Activated CD4-positive, alpha-beta T cell treated with anti-CD3 and anti-CD28 coated beads, Interleukin-2, amount 50 U/mL, for 24 hours (primary cell): Measurements from ENCODE around the gene USP22.
"Not testable (repeated sequence)": the region's sequence is repeated elsewhere in the genome, so short reads cannot be mapped to it uniquely, and the experiment has no call there.

Experiments used
- DNase-seq, 2 donors: peaks; one replicate each; pipeline ENCODE4 v3.0.0-alpha.2; 2020; ENCODE audit warnings: low read depth in 1 of 2, low spot score in 1 of 2

The USP22 gene

DNA sequence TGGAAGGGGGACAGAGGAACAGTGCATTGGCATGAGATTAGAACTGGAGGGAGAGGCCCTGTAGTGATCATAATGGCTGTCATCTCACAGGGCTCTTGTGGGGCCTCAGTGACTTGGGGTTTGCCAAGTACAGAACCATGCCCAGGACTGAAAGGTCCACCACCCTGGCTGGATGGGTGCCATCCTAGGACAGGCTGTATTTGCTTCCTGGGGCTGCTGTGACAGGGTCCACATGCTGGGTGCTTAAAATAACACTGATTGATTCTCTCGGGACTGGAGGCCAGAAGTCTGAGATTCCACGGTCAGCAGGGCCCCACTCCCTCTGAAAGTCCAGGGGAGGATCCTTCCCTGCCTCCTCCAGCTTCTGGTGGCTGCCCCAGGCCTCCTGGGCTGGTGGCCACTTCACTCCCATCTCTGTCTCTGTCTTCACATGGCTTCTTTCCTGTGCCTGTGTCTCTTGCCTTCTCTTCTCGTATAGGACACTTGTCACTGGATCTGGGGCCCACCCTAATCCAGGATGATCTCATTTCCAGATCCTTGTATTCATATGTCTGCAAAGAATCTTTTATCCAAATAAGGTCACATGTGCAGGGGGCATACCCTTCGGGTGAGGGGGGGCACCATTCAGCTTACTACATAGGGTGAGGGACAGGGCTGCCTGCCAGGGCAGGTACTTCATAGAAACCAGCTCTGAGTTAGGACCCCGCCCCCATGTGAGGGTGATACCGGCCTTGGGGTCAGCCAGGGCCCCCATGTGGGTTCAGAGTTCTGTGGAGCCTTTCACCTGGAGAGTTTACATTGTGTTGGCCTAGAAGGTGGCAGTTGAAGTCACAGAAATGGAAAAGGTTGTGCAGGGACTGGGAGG is 52.6 kb downstream of the USP22 start:
- DNase-seq = no peak

DNA sequence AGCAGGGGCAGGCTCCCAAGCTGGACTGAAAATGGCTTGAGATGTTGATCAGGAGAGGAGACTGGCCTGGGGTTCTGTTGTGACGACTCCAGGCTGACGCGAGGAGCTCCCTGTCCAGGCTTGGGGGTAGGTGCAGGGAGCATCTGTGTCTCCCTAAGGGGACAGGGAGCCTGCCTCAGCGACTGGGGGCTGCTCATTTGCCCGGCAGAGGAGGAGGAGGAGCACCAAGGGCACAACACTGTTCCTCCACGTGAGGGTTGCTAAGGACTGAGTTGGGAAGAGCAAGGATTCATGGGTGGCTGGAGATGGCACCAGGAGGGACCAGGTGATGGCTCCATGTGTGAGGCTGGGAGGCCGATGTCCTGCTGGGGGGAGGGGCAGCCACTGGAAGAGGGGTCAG is 53.3 kb downstream of the USP22 start:
- no peak for DNase-seq

DNA sequence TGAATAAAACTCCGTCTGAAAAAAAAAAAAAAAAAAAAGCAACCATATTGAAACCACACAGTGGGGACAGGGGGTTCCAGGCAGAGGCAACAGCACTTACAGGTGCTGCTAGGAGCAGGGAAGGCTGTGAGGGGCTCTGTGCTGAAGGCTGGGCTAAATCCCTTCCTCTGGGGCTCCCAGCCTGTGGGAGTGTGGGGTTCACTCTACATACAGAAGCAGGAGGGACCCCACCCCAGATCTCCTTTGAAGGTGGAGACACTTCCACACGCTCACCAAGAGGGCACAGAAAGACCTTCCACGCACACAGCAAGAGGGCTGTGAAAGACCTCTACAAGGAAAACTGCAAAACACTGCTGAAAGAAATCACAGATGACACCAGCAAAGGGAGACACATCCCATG is 53.9 kb downstream of the USP22 start:
- DNase-seq = no peak

DNA sequence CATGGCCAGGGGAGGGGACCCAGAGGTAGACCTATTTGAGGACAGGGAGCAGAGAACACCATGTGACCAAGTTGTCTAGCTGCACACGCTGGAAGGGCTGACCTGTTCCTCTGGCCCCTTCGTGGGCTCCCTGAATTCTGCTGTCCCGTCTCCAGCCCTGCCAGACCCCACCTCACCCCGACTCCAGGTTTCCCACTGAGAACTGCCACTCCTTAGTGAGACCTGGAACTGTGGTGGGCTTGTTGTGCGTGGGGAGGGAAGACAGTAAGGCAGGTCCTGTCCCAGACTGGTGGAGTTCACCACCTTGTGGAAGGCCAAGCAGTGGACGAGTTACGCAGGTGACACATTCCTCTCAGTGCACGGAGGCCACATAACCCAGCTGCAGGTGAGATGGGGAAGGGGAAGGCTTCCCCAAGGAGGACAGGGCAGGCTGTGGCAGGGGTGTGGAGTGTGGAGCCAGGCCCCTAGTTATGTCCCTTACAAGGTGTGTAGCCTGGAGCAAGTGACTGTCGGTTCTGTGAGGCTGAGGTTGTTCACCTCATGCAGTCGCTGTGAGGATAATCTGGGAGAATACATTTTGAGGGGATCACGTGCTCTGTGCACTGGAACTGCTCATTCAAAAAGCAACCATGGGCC is 54.7 kb downstream of the USP22 start:
- no peak for DNase-seq

DNA sequence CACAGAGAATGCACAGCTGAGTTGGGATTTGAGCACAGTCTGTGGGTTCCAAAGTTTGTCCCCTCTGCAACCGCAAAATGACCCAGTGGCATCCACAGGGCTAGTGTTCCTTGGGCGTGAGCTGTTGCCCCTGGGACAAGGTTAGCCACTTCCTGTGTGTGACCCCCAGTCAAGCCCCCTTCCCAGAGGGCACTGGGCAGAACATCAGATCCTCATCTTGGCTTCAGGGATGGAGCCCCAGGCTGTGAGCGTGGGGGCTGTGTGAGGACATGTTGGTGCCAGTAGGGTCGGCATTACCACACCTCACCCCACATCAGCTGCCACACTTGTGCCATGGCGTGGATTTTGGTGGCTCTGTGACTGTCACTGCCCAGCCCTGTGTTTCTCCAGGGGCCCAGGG is 55.3 kb downstream of the USP22 start:
- no peak for DNase-seq

DNA sequence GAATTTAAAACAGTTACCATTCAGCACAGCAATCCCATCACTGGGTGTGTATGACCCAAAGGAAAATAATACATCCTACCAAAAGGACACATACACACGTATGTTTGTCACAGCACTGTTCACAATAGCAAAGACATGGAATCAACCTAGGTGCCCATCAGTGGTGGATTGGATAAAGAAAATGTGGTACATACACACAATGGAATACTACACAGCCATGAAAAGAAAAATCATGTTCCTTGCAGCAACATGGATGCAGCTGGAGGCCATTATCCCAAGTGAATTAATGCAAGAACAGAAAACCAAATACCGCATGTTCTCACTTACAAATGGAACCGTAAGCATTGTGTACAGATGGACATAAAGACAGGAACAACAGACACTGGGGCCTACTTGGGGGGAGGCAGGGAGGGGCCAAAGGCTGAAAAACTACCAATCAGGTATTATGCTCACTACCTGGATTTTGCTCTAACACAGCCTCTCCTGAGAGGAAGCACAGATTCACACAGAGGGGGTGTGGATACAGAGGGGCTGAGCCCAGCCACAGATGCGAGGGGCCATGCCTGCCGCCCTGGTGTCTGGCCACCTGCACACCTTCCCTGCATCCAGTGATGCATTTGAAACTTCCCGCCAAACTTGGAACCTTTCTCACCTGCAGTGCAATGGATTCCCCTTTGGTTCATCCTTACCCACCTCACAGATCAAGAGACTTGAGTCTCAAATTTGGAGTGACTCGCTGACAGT is 55.9 kb downstream of the USP22 start:
- no peak for DNase-seq

DNA sequence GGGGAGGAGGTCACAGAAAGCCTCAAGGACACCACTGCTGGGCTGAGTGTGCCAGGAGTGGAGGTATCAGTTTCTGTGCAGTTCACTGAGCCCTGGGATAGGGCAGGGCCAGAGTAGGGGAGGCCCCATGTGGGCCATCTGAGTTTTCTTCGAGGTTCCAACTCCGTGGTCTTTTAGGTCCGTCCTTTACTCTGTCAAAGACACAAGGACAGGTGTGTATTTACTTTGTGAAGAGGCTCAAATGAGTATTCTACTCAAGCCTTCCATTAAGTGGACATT is 59.5 kb downstream of the USP22 start:
- no peak for DNase-seq

DNA sequence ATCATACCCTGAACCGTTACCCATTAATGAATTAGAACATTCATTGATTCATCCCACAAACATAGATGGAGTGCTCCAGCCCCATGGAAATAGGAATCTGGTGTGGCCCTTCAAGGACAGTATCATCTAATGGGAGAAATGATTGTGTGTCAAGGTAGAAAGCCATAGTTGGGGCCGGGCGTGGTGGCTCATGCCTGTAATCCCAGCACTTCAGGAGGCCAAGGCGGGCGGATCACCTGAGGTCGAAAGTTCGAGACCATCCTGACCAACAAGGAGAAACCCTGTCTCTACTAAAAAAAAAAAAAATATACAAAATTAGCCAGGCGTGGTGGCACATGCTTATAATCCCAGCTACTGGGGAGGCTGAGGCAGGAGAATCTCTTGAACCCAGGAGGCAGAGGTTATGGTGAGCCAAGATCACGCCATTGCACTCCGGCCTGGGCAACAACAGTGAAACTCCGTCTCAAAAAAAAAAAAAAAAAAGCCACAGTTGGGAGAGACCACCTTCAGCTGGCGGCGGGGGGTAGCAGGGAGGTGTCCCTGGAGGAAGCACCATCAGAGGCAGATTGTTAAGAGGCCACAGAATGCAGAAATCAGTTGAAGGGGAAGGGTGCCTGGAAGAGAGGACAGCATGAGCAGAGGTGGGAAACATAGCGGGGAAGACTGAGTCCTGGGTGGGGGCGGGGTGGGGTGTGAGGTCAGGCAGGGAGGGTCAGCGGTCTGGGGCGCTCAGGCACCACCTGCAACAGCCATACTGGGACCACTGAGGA is 60.0 kb downstream of the USP22 start:
- no peak for DNase-seq

DNA sequence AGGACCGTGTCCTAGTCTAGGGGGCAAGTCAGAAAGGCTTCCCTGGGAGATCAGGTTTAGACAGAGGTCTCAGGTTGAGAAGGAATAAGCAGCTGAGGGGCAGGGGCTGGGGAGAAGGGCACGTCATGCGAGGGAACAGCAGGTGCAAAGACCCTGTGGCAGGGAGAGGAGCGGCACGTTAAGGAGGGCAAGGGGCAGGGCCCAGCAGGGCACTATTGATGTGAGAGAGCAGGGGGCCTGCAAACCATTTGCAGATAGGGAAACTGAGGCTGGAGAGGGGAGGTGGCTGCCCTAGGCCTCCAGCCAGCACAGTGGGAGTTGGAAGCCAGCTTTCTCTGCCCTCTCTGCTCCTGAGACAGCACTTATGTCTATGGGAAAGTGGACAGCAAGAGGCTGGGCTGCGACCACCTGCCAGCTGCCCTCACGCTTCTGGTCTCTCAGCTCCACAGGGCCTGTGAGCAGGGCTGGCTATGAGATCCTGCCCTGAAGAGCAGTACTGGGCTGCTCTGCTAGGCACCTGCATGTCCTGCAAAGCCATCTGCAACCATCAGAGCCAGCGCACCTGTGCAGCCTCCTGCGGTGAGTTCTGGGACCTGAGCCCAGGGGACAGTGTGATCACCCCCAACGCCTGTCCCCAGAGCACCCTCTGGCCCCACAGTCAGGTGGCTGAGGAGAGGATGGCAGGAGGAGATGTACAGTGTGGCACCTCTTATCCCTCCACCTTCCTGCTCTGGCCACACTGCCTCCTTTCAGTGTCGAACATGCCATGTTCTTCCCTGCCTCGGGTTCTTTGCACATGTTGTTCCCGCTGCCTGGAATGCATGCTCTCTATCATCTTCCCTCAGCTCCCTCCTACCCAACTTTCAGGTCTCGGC is 61.5 kb downstream of the USP22 start:
- DNase-seq = no peak

DNA sequence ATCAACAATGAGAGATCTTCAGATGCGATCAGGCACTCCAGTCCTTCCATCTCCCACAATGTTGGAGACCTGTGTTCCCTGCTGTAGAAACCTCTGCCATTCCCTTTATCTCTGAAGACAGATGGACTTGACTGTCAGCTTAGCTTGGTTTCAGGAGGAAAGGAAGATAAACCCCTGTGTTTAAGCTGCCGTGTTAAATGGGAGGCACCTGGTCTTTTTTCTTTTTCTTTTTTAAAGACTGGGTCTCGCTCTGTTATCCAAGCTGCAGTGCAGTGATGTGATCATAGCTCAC is 63.1 kb downstream of the USP22 start:
- no peak for DNase-seq

DNA sequence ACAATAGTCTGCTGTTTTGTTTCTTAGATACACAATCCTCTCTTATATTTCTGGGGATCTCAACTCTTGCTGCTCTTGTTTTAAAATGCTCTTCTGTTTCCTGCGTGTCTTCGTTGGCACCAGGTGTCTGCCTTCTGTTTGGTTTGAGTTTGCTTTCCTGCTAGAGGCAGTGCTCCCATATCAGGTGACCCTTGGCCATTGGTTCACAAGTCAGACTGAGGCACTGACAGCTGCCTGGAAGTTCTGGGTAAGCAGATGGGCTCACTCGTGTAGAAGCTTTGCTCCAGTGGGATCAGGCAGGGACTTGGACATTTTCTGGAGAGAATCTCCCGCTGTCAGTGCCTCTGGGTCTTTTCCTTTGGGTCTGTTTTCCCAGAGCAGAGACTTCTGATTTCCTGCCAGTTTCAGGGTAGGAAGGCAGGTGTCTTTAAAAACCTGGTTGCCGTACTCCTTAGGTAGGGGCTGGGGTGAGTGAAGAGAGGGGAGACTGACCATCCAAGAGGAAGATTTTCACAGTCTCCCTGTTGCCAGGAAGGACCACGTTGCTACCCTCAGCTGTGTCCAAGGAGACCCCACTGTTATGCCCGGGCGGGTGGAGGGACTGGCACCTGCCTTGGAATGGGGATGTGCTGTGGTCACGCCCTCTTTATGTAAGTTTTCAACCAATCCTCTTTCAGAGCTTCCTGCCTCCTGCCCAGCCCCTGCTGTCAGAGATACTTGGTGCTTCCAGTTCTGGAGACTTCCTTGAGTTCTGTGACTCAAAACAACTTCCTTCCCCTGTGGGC is 63.6 kb downstream of the USP22 start:
- not testable (repeated sequence) for DNase-seq

DNA sequence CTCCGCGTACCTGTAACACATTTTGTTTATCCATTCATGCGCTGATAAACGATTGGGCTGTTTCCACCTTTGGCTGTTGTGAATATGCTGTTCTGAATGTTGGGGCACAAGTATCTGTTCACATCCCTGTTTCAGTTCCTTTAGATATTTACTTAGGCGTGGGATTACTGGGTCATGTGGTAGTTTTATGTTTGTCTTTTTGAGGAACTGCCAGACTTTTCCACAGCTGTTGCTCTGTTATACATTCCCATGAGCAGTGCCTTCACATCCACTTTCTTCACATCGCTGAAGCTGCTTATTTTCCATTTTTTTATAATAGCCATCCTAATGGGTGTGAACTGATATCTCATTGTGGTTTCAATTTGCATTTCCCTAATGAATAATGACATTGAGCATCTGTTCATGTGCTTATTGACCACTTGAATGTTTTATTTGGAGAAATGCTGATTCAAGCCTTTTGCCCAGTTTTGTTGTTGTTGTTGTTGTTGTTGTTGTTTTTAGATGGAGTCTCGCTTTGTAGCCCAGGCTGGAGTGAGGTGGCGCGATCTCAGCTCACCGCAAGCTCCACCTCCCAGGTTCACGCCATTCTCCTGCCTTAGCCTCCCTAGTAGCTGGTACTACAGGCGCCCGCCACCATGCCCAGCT is 65.1 kb downstream of the USP22 start:
- not testable (repeated sequence) for DNase-seq

DNA sequence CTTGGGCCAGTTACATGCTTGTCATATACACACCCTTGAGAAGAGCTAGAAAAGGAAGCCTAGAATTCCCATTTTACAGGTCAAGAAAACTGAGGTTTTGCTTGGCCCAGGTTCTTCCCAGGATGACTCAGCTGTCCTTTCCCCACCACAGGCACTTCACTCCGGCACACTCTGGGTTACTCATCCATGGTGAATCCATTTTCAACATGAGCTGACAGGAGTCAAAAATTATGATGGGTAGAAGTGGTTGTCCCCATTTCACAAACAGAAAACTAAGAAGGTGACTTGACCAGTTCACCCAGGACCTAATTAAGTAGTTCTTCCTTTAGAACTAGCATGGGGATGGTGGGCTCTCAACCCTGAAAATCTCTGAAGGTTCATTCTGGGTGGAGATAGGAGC is 67.2 kb downstream of the USP22 start:
- no peak for DNase-seq

DNA sequence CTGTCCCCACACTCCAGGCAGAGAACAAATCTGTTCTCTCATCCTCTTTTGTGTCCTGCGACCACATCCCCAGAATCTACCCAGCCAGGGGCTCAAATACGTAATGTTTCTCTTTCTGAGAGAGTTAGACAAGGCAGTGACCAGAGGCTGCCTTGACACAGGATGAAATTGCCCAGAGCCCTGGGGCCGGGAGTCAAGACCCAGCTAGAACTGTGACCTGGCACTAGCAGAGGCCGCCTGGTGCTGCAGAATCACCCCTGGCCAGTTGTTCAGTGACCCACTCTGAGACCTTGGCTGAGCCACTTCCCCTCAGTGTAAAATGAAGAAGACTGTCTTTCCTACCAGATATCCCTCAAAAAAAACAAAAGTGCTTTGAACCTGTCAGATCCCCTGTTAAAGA is 72.5 kb downstream of the USP22 start:
- DNase-seq = no peak

DNA sequence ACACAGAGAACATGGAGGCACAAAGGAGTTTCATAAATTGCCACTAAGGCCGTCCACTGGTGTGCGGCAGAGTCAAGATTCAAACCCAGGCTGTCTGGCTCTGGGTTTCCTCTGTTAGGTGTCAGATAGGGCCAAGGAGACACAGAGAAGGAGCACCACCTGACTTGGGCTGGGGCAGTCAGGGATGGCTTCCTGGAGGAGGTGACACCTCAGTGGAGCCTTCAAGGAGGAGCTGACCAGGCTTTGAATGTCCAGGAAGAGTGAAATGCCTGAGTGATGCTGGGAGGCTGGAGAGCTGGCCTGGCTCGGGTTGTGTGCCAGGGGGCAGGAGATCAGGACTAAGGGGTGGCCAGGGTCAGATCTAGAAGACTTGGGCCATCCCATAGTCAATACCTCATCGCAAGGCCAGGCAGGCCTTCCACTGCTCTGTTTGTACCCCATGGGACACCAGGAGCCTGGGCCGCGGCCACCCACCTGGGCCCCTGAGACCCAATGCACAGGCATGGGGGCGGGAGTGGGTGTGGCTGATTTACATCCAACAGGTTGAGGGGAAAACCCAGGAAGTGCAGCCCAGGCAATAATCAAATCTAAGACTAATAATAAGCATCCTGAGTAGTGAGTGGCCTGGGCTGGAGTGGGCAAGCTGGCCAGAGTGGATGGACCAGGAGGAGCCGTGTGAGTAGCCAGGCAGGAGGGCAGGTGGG is 73.7 kb downstream of the USP22 start:
- no peak for DNase-seq

DNA sequence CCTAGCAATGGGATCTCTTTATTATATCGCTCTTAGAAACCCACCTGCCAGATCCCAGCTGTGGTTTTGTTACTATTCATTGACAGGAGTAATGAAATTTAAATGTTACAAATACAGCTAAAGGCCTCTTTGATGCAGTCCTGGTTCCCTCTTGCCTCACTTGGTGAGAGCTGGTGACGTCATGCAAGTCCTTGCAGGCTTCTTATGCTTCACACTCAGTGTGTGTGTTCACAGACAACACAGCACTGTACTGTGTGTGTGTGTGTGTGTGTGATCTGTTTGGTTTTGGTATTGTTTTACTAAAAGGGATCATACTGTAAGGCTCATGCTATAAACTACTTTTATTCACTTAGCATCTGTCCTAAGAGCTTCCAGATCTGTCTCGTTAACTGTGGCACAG is 75.0 kb downstream of the USP22 start:
- no peak for DNase-seq

DNA sequence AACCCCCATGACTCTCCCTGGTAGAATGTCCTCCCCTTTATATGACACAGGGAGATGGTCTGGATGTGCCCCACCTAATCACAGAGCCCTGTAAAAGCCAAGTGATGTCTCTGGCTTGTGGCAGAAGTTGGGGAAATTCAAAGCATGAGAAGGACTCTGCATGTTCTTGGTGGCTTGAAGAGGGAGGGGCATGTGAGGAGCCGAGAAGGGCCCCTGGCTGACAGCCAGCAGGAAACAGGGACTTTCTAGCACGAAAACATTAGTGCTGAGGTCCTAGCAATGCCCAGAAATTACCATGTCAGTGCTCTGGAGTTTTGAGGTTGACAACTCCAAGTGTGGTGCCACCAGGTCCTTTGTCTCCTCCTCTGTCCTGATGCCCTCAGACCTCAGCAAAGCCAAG is 75.9 kb downstream of the USP22 start:
- no peak for DNase-seq

DNA sequence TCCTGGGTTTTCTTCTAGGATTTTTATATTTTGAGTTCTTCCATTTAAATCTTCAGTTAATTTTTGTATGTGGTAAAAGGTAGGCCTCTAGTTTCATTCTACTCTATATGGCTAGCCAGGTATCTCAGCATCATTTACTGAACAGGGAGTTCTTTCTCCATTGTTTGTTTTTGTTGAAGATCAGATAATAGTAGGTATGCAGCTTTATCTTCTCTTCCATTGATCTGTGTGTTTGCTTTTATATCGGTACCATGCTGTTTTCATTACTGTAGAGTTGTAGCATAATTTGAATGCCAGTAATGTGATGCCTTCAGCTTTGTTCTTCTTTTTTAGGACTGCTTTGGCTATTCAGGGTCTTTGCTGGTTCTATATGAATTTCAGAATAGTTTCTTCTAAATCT is 77.3 kb downstream of the USP22 start:
- no peak for DNase-seq

DNA sequence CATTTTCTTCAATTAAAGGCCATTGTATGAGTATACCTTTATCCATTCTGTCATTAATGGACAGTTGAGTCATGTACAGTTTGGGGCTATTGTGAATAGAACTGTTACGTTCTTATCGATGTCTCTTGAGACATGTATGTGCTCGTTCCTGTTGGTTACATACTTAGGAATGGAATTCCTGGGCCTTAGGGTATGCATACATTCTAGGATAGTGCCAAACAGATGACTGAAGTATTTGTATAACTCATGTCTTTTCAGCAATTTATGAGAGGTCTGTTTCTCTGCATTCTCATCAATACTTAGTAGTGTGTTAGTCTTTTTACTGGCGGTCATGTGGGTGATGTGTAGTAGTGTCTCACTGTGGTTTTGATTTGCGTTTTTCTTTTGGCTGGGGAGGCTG is 81.2 kb downstream of the USP22 start:
- no peak for DNase-seq
